MM.1S (cell line): ENCODE measurements around the gene SLC12A6.
"Not testable (repeated sequence)": the region's sequence is repeated elsewhere in the genome, so short reads cannot be mapped to it uniquely, and the experiment has no call there.

Experiments used
- DNase-seq: peaks from one replicate; pipeline ENCODE4 v3.0.0-alpha.2; 2015
- H2AFZ ChIP-seq: fragments of 300-600 bp; sonication (generic); 2 replicates; pipeline ENCODE4 v1.6.0; 2016; ENCODE audit warnings: antibody characterized with exemption, low read length
- H3F3A ChIP-seq: fragments of 300-600 bp; sonication (generic); 2 replicates; pipeline ENCODE4 v1.6.1; 2016; ENCODE audit warnings: mild to moderate bottlenecking, antibody characterized with exemption, low read length, moderate library complexity, mixed read lengths; ENCODE audit not compliant: insufficient read depth
- H3K27ac ChIP-seq: fragments of 300-600 bp; sonication (generic); 2 replicates; pipeline ENCODE4 v1.5.1; 2016; ENCODE audit warnings: mild to moderate bottlenecking, low read length
- H3K27me3 ChIP-seq: fragments of 300-600 bp; sonication (generic); replicated peaks from 2 replicates; pipeline ENCODE4 v1.6.0; 2016; ENCODE audit warnings: low read length; ENCODE audit not compliant: insufficient read depth
- H3K36me3 ChIP-seq: fragments of 300-600 bp; sonication (generic); replicated peaks from 2 replicates; pipeline ENCODE4 v1.6.1; 2016; ENCODE audit warnings: mild to moderate bottlenecking, low read length, mixed read lengths; ENCODE audit not compliant: insufficient read depth
- H3K4me1 ChIP-seq: fragments of 300-600 bp; sonication (generic); 2 replicates; pipeline ENCODE4 v1.6.1; 2016; ENCODE audit warnings: low read length, mixed read lengths
- H3K4me2 ChIP-seq: fragments of 300-600 bp; sonication (generic); 2 replicates; pipeline ENCODE4 v1.6.0; 2016; ENCODE audit warnings: low read depth, low read length
- H3K4me3 ChIP-seq: fragments of 300-600 bp; sonication (generic); 2 replicates; pipeline ENCODE4 v1.5.1; 2016; ENCODE audit warnings: low read length, mixed read lengths
- H3K79me2 ChIP-seq: fragments of 300-600 bp; sonication (generic); 2 replicates; pipeline ENCODE4 v1.6.1; 2016; ENCODE audit warnings: mixed run types, low read length, mixed read lengths
- H3K9ac ChIP-seq: fragments of 300-600 bp; sonication (generic); 2 replicates; pipeline ENCODE4 v1.6.1; 2016; ENCODE audit warnings: low read length, mixed read lengths
- H3K9me2 ChIP-seq: fragments of 300-600 bp; sonication (generic); replicated peaks from 2 replicates; pipeline ENCODE4 v1.6.1; 2016; ENCODE audit warnings: mild to moderate bottlenecking, low read length, mixed read lengths; ENCODE audit not compliant: insufficient read depth
- H3K9me3 ChIP-seq: fragments of 300-600 bp; sonication (generic); replicated peaks from 2 replicates; pipeline ENCODE4 v1.6.1; 2016; ENCODE audit warnings: mild to moderate bottlenecking, low read length, mixed read lengths; ENCODE audit not compliant: insufficient read depth
- H4K20me1 ChIP-seq: fragments of 300-600 bp; sonication (generic); 2 replicates; pipeline ENCODE4 v1.6.1; 2016; ENCODE audit warnings: mild to moderate bottlenecking, low read length, moderate library complexity, mixed read lengths; ENCODE audit not compliant: insufficient read depth
- EZH2 ChIP-seq: fragments of 300-600 bp; sonication (generic); optimal IDR thresholded peaks from 2 replicates; pipeline ENCODE3; 2017; ENCODE audit warnings: low read depth, mild to moderate bottlenecking, antibody characterized with exemption, low read length, mixed read lengths
- EZH2phosphoT487 ChIP-seq: fragments of 300-600 bp; sonication (generic); IDR thresholded peaks from 2 replicates; pipeline ENCODE4 v1.6.1; 2018; ENCODE audit warnings: antibody characterized with exemption, low read length
- TF ChIP-seq, protein P1 (sequence below): fragments of 300-600 bp; sonication (generic); IDR thresholded peaks from 2 replicates; pipeline ENCODE4 v1.5.1; 2016; ENCODE audit warnings: antibody characterized with exemption, low read length, mixed read lengths

Gene SLC12A6

GRCh38 chr15:34203936-34204335, 133.6 kb downstream of the SLC12A6 start:
- peaks cover 97% of the 10 kb centered on the region for H3K79me2 ChIP-seq

DNA sequence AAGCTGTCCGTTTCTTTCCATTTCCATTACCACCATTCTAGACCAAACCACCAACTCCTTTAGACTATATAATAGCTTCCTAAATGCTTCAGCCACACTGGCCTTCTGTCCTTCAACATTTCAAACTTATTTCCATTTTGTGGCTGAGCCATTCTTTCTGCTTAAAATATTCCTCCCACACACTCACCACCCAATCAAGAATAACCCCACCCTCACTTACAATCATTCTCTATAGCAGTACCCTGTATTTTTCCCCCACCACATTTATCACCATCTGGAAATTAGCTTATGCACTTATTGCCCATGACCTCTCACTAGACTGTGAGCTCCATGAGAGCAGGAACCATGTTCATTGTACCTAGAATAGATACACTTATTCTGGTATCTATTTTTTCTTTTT, 134.3 kb downstream of the SLC12A6 start:
- no peak overlapping the region for H3K4me3 ChIP-seq
- H2AFZ ChIP-seq, result no peak overlapping the region
- H3K4me2 ChIP-seq, result no peak overlapping the region
- no peak for DNase-seq
- H3K4me1 ChIP-seq, result no peaks in the 10 kb centered on the region
- peaks cover 97% of the 10 kb centered on the region for H3K79me2 ChIP-seq
- no peak for TF ChIP-seq EZH2phosphoT487
- no peak for TF ChIP-seq EZH2
- TF ChIP-seq, protein P1, sequence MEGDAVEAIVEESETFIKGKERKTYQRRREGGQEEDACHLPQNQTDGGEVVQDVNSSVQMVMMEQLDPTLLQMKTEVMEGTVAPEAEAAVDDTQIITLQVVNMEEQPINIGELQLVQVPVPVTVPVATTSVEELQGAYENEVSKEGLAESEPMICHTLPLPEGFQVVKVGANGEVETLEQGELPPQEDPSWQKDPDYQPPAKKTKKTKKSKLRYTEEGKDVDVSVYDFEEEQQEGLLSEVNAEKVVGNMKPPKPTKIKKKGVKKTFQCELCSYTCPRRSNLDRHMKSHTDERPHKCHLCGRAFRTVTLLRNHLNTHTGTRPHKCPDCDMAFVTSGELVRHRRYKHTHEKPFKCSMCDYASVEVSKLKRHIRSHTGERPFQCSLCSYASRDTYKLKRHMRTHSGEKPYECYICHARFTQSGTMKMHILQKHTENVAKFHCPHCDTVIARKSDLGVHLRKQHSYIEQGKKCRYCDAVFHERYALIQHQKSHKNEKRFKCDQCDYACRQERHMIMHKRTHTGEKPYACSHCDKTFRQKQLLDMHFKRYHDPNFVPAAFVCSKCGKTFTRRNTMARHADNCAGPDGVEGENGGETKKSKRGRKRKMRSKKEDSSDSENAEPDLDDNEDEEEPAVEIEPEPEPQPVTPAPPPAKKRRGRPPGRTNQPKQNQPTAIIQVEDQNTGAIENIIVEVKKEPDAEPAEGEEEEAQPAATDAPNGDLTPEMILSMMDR, result no peak
- no peaks in the 10 kb centered on the region for H3K36me3 ChIP-seq
- H3K27ac ChIP-seq, result no peak overlapping the region
- H4K20me1 ChIP-seq, result no peaks in the 10 kb centered on the region
- H3K9ac ChIP-seq, result no peak overlapping the region
- H3F3A ChIP-seq, result no peaks in the 10 kb centered on the region
- H3K27me3 ChIP-seq, result no peaks in the 10 kb centered on the region
- no peaks in the 10 kb centered on the region for H3K9me3 ChIP-seq
- no peaks in the 10 kb centered on the region for H3K9me2 ChIP-seq

More at GRCh38 chr15:34203936-34204335, 133.6 kb downstream of the SLC12A6 start:
- no peak for TF ChIP-seq EZH2phosphoT487
- TF ChIP-seq, protein P1, result no peak
- no peak overlapping the region for H3K27ac ChIP-seq
- H3K4me2 ChIP-seq, result no peak overlapping the region
- H3K9me2 ChIP-seq, result no peaks in the 10 kb centered on the region
- H4K20me1 ChIP-seq, result no peaks in the 10 kb centered on the region
- H3K9me3 ChIP-seq, result no peaks in the 10 kb centered on the region
- no peak overlapping the region for H3K4me3 ChIP-seq
- no peak for DNase-seq
- no peaks in the 10 kb centered on the region for H3K36me3 ChIP-seq
- no peak overlapping the region for H2AFZ ChIP-seq
- H3K27me3 ChIP-seq, result no peaks in the 10 kb centered on the region
- H3K9ac ChIP-seq, result no peak overlapping the region
- no peaks in the 10 kb centered on the region for H3F3A ChIP-seq
- no peaks in the 10 kb centered on the region for H3K4me1 ChIP-seq

- not testable (repeated sequence) for H3K9ac ChIP-seq, H3F3A ChIP-seq, H3K36me3 ChIP-seq, H3K9me2 ChIP-seq, H3K4me2 ChIP-seq, H3K4me3 ChIP-seq, H3K27me3 ChIP-seq, H4K20me1 ChIP-seq, DNase-seq, H3K9me3 ChIP-seq, H3K4me1 ChIP-seq, H2AFZ ChIP-seq, H3K27ac ChIP-seq
- peaks cover 78% of the 10 kb centered on the region for H3K79me2 ChIP-seq
These were observed 144.3 kb downstream of the SLC12A6 start for GRCh38 chr15:34193272-34193671.

DNA sequence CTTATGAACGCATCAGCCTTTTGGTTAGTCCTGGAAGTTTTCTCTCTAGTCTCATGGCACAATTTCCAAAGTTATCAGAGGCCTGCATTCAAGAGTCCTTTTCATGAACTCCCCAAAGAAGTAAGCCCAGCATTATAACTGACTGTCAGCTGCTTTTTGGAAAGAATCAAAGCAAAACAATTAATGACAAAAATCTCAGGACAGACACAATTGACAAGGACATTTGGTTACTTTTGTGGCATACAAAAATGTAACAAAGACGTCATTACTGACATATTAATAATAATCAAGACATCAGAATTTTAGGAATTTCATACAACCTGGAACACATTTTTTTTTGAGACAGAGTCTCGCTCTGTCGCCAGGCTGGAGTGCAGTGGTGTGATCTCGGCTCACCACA, 148.9 kb downstream of the SLC12A6 start:
- H3K9me3 ChIP-seq, result no peaks in the 10 kb centered on the region

More for the DNA sequence above, 148.9 kb downstream of the SLC12A6 start:
- H3K4me2 ChIP-seq, result no peak overlapping the region
- DNase-seq, result no peak
- H3K27me3 ChIP-seq, result no peaks in the 10 kb centered on the region
- H3K36me3 ChIP-seq, result no peaks in the 10 kb centered on the region
- H3K4me1 ChIP-seq, result no peaks in the 10 kb centered on the region
- H3K79me2 ChIP-seq, result peaks cover 76% of the 10 kb centered on the region
- no peak overlapping the region for H3K4me3 ChIP-seq
- no peak for TF ChIP-seq EZH2phosphoT487
- no peak for TF ChIP-seq EZH2
- TF ChIP-seq, protein P1, result no peak
- no peaks in the 10 kb centered on the region for H3F3A ChIP-seq
- H2AFZ ChIP-seq, result no peak overlapping the region
- no peak overlapping the region for H3K9ac ChIP-seq
- no peaks in the 10 kb centered on the region for H3K9me2 ChIP-seq
- no peak overlapping the region for H3K27ac ChIP-seq
- H4K20me1 ChIP-seq, result no peaks in the 10 kb centered on the region
